MCF 10A (cell line): ENCODE data around the gene KLHL41. TPM values are rescaled to one million over a fixed set of nuclear protein-coding genes. Genes with fewer than 3 reads are reported as not detected.

Experiments
- BruUV-seq: library from RNA; stranded (reverse); fragments of 400-500 nt; replicated peaks from 2 replicates; lab custom pipeline; 2021; lab: Mats Ljungman, UMichigan
- CTCF ChIA-PET: fragments of 300-600 bp; sonication (Branson Sonifier 250); formaldehyde crosslinking; extraction: SDS; loops from one replicate; lab custom pipeline; 2021; ENCODE audit warnings: antibody characterized with exemption, inconsistent platforms; lab: Yijun Ruan, JAX
- POLR2A ChIA-PET: fragments of 300-600, 350-650 bp; sonication (Branson Sonifier 250); formaldehyde crosslinking; extraction: SDS; loops from one replicate; lab custom pipeline; 2020; ENCODE audit warnings: antibody characterized with exemption, inconsistent platforms; lab: Yijun Ruan, JAX
- DNase-seq: peaks from one replicate; pipeline ENCODE4 v3.0.0-alpha.2; 2018; ENCODE audit not compliant: unreplicated experiment
- H3K27ac Mint-ChIP-seq: one replicate; pipeline ENCODE4 v1.8.0; 2022; ENCODE audit warnings: mild to moderate bottlenecking, low read depth, mixed read lengths; ENCODE audit not compliant: unreplicated experiment
- H3K27me3 Mint-ChIP-seq: one replicate; pipeline ENCODE4 v1.8.0; 2022; ENCODE audit warnings: mixed read lengths; ENCODE audit not compliant: insufficient read depth, unreplicated experiment
- H3K36me3 Mint-ChIP-seq: one replicate; pipeline ENCODE4 v1.8.0; 2022; ENCODE audit warnings: mild to moderate bottlenecking, moderate library complexity, mixed read lengths; ENCODE audit not compliant: insufficient read depth, unreplicated experiment
- H3K4me1 Mint-ChIP-seq: one replicate; pipeline ENCODE4 v1.8.0; 2022; ENCODE audit warnings: mixed read lengths; ENCODE audit not compliant: insufficient read depth, unreplicated experiment
- H3K4me3 Mint-ChIP-seq: one replicate; pipeline ENCODE4 v1.8.0; 2022; ENCODE audit warnings: mild to moderate bottlenecking, moderate library complexity, mixed read lengths; ENCODE audit not compliant: unreplicated experiment
- H3K9me3 Mint-ChIP-seq: one replicate; pipeline ENCODE4 v1.8.0; 2022; ENCODE audit warnings: mixed read lengths; ENCODE audit not compliant: unreplicated experiment
- CTCF ChIP-seq: fragments of 200-600 bp; IDR thresholded peaks from one replicate; pipeline ENCODE4 v1.8.0; 2022; ENCODE audit warnings: antibody characterized with exemption, mild to moderate bottlenecking; ENCODE audit not compliant: unreplicated experiment
- intact Hi-C: fragments of 100-400 bp; cut with micrococcal nuclease; formaldehyde crosslinking; loops from 2 replicates; pipeline ENCODE4 v1.14.1; 2022
- total RNA-seq: library from RNA; stranded (reverse); gene quantifications from 2 replicates; pipeline ENCODE4 v1.2.3, GENCODE V29; 2022

Gene KLHL41
- total RNA-seq, 1 experiment from 2014 or later: 0.35 TPM

GRCh38 chr2:169520896-169521295 is 11.4 kb downstream of the KLHL41 start:
- TF ChIP-seq CTCF: no peak
- Mint-ChIP-seq H3K9me3 (no peaks in the 10 kb centered on the region), H3K36me3 (peaks cover 27% of the 10 kb centered on the region), H3K4me1 (no peaks in the 10 kb centered on the region), H3K4me3 (no peak overlapping the region), H3K27me3 (no peaks in the 10 kb centered on the region), H3K27ac (no peak overlapping the region)
- POLR2A ChIA-PET: interaction anchor here (0.7 to 1.4 kb wide), 3 partner anchors 10 to 63 kb away, joined by 3 to 7 read pairs (median 4); partner anchors contain the start of gene KLHL41
- BruUV-seq: no TSS peak
- intact Hi-C loops: no loop called here
- CTCF ChIA-PET: no interaction called here
- no peak for DNase-seq

GRCh38 chr2:169523681-169524080 is 14.2 kb downstream of the KLHL41 start:
- ChIA-PET CTCF (no interaction called here), POLR2A (interaction anchor here (1.0 kb wide), 1 partner anchor 10 kb away, joined by 3 read pairs; no protein-coding TSS in a partner anchor)
- BruUV-seq: no TSS peak
- no peaks in the 10 kb centered on the region for H3K27me3 Mint-ChIP-seq
- no peak overlapping the region for H3K4me3 Mint-ChIP-seq
- H3K9me3 Mint-ChIP-seq: no peaks in the 10 kb centered on the region
- H3K27ac Mint-ChIP-seq: no peak overlapping the region
- peaks cover 51% of the 10 kb centered on the region for H3K36me3 Mint-ChIP-seq
- DNase-seq: no peak
- intact Hi-C loops: no loop called here
- no peaks in the 10 kb centered on the region for H3K4me1 Mint-ChIP-seq
- no peak for TF ChIP-seq CTCF

- H3K4me3 Mint-ChIP-seq: no peak overlapping the region
- POLR2A ChIA-PET: interaction anchor here (0.6 kb wide), 2 partner anchors 249 to 342 kb away, joined by 3 read pairs; no protein-coding TSS in a partner anchor
- peaks cover 61% of the 10 kb centered on the region for H3K36me3 Mint-ChIP-seq
- DNase-seq: no peak
- H3K27ac Mint-ChIP-seq: no peak overlapping the region
- no peaks in the 10 kb centered on the region for H3K9me3 Mint-ChIP-seq
- CTCF ChIA-PET: interaction anchor here (1.2 kb wide), 1 partner anchor 45 kb away, joined by 3 read pairs; no protein-coding TSS in a partner anchor
- TF ChIP-seq CTCF: no peak
- intact Hi-C loops: loop anchor here (5.0 kb wide), 1 partner anchor 402 kb away; no protein-coding TSS in a partner anchor
- no TSS peak for BruUV-seq
- no peaks in the 10 kb centered on the region for H3K27me3 Mint-ChIP-seq
- no peaks in the 10 kb centered on the region for H3K4me1 Mint-ChIP-seq
These were observed 15.9 kb downstream of the KLHL41 start for GRCh38 chr2:169525434-169525833.

GRCh38 chr2:169526451-169526850 is 16.9 kb downstream of the KLHL41 start:
- Mint-ChIP-seq H3K4me1 (no peaks in the 10 kb centered on the region), H3K27me3 (no peaks in the 10 kb centered on the region), H3K9me3 (no peaks in the 10 kb centered on the region), H3K36me3 (peaks cover 60% of the 10 kb centered on the region), H3K27ac (no peak overlapping the region), H3K4me3 (no peak overlapping the region)
- intact Hi-C loops: loop anchor here (5.0 kb wide), 1 partner anchor 401 kb away; no protein-coding TSS in a partner anchor
- ChIA-PET CTCF (no interaction called here), POLR2A (no interaction called here)
- TF ChIP-seq CTCF: no peak
- no TSS peak for BruUV-seq
- DNase-seq: no peak
